DMS 273 (cell line): ENCODE data around the gene MTHFD1L.

Source experiments
- DNase-seq: peaks from one replicate; lab custom pipeline; 2025; ENCODE audit not compliant: unreplicated experiment; lab: John Stamatoyannopoulos, UW

Gene MTHFD1L

DNA sequence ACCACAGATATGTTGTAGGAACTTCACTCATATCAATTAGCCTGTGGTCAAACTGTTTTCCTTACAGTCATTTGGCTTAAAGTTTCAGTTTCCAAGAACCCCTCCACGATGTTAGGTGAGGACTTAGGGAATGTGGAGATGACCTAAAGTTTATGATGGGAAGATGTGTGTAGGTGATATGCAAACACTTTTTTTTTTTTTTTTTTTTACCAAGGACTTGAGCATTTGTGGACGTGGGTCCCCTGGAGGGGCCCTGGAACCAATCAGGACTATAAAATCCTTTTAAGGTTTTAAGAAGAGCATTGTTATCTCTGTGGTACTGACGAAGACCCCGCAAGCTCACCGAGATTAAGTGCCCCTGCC lies 478 bp upstream of the MTHFD1L start:
- DNase-seq: no peak

DNA sequence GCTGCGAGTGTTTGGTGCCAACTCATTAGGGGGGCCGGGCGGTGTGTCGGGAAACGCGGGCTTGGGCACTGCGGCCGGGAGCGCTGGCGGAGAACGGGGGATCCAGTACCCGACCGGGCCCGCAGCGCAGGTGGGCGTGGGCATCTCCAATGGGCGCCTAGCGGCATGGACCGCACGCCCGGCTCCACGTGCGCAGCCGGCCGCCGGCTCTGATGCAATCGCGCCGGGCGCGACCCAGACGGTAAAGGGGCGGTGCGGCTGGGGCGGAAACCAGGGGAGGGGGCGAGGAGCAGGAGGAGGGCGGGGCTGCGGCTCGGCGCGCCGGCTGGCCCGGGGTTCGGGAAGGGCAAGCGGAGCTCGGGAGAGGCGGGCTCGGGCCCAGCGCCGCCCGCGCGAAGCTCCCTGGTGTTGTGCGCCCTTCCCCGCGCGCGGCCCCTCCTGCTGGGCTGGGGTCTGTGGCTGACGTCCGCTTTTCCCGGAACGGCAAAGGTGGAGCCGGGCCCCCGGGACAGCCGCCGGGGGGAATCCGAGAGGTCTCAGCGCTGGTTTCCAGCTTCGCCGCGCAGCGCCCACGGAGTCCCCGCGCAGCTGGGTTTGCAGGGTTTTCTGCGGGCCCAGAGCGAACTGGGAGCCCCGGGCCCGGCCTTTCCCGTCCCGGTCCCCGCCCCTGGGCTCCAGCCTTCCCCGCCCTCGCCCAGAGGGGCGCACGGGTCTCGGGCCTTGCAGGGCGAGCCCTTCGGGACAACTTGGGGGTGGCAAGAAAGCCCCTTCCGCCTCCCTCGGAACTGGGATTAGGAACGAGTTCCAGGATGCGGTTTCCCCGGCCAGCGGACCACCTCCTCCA lies 867 bp downstream of the MTHFD1L start:
- peak; percentile 96 for DNase-seq

DNA sequence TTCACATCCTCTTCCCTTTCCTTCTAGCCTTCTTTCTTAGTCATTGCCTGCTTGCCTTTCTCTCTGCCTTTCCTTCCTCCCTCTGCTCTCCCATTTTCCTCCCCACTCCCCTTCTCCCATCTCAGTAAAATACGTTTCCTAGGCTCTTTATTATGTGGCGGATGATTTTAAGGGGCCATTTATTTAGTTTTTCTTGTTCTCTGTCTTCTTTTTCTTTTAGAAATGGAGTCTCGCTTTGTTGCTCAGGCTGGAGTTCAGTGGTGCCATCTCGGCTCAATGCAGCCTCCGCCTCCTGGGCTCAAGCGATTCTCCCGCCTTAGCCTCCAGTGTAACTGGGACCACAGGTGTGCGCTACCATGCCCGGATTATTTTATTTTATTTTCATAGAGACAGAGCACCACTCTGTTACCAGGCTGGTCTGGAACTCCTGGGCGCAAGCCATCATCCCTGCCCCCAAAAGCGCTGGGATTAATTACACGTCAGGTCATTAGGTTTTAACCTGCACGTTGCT lies 1.5 kb downstream of the MTHFD1L start:
- DNase-seq: no peak

DNA sequence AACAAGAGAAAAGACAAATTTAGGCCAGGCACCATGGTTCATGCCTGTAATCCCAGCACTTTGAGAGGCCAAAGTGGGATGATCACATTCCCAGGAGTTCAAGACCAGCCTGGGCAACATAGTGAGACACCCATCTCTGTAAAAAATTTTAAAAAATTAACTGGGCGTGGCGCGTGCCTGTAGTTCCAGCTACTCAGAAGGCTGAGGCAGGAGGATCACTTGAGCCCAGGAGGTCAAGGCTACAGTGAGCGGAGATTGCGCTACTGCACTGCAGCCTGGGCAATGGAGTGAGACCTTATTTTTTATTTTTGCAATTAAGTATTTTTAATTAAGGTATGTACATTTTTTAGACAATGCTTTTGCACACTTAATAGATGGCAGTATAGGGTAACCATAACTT lies 3.3 kb downstream of the MTHFD1L start:
- no peak for DNase-seq

DNA sequence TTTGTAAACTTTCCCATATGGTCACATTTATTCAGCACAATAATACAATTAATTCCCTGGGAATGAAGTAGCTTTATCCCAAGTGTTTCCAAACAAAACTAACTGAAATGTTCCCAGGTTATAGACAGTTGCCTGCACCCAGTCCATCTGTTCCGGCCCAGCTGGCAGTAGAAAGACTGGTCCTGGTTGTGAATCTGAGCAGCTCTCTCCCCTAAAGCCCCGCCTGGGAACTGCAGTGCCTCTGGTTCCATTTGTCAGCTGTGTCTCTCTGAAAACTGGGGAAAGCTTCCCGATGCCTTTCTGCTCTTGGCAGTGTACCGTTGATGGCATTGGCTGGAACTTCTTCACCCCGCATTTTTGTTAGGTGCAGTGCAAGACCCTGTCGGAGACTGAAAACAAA lies 8.7 kb downstream of the MTHFD1L start:
- peak; percentile 86 for DNase-seq

DNA sequence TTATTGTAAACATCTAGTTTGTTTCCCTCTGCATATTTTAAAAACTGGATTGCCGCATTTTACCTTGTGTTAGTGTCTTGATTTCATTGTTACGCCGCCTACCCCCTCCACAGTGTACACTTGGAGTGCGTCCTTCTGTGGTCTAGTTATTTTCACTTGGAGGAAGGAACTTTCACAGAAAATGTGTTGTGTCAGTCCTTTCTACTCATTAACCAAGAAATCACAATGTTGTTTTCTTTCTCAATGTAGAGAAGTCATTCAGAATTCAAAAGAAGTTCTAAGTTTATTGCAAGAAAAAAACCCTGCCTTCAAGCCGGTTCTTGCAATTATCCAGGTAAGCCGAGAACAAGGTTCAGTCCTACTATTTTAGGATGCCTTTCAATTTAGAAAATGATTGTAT lies 10.3 kb downstream of the MTHFD1L start:
- DNase-seq: peak; percentile 33

DNA sequence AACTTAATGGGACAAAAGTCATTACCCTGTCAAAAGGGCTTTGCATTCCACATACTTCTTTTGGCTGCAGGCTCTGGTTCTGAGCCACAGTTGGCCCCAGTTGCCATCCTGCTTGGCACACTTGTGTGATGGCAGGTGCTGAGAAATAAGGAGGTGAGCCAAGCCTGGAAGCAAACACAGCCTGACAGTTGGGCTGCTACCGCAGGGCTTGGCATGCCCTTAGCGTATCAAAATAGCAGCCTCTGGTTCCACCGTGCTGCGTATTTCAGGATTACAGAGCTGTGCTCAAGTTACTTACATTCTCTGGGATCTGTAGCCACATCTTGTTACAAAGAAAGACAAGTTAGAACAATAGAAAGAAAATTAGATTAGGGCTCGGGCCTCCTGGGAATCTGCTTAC lies 11.1 kb downstream of the MTHFD1L start:
- peak; percentile 93 for DNase-seq

DNA sequence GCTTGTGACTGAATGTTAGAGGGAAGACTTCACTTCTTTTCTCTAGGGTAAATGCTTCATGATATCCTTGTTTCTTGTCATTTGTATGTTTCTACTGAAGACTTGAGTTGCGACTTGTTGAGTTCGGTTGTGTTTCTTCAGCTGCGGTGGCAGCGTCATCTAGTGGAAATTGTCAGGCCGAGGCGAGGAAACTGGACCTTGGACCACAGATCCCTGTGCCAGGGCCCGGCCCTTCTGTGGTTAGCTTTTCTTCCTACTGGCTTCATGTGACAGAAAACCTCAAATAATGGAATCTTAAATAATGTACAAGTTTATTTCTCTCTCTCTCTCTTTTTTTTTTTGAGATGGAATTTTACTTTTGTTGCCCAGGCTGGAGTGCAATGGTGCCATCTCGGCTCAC lies 12.4 kb downstream of the MTHFD1L start:
- DNase-seq: no peak

DNA sequence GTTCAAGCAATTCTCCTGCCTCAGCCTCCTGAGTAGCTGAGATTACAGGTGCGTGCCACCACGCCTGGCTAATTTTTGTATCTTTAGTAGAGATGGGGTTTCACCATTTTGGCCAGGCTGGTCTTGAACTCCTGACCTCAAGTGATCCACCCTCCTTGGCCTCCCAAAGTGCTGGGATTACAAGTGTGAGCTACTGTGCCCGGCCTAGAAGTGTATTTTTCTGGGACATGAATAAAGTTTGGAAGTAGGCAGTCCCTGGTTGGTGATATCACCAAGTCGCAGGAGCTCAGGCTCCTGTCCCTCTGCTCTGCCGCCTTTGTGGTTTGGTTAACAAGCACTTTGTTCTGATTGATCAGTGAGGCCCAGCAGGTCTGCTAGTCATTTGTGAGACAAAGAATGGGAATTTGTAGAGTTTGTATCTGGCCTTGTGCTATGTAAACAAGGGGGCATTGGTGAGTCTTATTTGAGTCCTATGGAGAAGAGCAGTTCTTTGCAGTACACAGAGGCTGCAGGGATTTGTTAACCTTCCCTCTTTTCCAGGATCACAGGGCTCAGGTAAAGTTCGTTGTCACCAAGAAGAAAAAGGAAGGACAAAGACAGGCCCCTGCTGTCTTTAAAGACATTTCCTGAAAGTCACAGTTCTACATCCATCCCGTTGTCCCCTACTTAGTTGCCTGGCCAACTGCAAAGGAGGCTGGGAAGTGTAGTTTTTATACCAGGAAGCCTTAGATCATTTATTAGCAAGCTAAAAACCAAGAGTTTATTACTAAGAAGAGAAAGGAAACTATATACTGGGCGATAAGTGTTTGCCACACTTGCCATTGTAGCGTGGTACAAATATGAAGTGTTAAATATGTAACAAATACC lies 13.1 kb downstream of the MTHFD1L start:
- no peak for DNase-seq

DNA sequence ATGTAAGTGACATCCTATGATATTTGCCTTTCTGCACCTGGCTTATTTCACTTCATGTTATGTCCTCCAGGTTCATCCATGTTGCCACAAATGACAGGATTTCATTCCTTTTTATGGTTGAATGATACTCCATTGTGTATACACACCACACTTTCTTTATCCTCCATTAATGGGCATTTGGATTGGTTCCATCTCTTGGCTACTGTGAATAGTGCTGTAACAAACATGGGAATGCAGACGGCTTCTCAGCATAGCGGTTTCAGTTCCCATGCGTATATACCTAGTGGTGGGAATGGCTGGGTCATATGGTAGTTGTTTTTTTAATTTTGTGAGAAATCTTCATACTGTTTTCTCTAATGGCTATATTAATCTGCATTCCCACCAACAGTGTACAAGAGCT lies 14.8 kb downstream of the MTHFD1L start:
- no peak for DNase-seq

DNA sequence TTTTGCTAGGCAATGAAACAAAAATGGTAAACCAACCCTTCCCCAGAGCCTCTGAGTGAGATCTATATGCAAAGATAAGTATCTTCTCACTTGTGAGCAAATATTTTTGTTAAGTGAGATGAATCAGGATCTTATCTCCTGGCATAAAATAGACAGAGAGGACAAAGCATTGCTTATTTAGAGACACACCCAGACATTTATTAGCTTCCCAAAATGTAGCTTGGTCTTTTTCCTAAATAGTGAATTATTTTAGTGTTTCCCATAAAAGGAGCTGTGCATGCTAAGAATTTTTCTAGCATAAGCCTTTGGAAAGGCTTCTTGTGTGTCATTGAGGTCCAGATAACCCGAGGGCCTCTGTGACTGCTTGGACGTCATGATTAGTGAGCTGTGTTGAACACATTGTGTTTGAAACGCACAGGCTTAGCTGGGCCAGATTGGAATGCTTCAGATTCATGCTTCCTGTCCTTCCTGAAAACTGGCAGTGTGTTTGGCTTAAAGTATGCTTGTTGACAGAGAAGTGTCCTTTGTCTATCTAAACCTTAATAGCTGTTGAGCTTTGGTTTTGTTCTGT lies 16.5 kb downstream of the MTHFD1L start:
- no peak for DNase-seq

DNA sequence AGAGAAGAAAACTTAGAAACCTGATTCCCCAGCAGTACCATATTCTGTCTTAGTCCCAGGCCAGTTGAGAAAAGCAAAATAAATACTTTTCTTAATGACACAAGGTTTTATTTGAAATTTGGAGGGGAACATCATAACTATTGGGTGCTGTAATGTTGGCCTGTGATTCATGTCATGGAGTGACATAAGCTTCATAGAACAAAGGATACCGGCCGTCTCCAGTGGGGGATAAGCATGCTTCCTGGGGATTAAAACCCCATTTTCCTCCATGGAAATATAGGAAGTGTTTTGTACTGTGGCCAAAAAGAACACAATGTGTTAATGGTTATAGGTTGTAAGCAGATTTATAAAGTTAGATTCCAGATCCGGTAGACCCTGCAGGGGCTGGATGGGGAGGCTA lies 18.0 kb downstream of the MTHFD1L start:
- DNase-seq: no peak

DNA sequence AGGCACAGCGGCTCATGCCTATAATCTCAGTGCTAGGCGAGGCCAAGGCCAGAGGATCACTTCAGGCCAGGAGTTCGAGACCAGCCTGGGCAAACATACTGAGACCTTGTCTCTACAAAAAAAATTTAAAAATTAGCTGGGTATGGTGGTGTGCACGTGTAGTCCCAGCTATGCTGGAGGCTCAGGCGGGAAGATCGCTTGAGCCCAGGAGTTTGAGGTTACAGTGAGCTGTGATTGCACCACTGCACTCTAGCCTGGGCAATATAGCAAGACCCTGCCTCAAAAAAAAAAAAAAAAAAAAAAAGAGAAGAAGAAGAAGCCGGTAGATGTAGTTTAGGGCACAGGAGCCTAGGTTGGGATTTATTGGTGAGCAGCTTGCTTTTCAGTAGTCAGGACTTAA lies 20.7 kb downstream of the MTHFD1L start:
- DNase-seq: no peak

DNA sequence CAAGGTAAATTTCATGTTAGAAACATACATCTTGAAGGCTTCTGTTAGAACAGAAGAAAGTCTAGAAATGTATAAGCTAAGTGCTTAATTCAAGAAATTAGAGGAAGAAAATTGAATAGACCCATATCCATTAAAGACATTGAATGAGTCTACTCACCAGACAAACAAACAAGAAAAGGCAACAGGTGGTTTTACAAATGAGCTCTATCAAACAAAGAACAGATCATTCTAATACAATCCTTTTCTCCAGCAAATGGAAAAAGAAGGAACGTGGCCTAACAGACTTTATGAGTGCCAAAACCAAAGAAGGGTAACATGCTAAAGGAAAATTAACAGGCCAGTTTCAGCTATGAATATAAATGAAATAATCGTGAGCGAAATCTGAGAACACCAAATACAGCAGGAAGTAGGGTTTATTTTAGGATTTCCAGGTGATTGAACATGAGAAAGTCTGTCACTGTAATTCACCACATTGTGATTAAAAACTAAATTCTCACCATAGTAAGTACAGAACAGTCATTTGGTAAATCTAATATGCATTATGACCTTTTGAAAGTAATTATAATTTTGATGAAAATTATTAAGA lies 22.6 kb downstream of the MTHFD1L start:
- DNase-seq: no peak

DNA sequence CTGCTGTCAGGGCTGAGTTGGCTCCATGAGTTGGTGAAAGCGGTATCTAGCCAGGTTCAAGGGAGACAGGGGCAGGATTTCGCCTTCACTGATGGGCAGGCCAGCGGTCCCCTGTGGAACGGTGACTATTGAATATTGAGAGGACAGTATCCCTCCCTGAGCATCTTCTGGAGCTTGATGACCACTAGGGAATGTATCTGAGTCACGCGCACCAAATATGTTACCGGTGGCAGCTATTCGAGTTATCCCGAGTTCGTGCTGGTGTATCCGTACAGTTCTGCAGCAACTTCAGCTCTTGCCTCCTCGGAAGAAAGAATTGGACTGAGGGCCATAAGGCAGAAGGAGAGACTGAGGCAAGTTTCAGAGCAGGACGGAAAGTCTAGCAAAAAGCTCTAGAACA lies 24.8 kb downstream of the MTHFD1L start:
- DNase-seq: peak; percentile 21

DNA sequence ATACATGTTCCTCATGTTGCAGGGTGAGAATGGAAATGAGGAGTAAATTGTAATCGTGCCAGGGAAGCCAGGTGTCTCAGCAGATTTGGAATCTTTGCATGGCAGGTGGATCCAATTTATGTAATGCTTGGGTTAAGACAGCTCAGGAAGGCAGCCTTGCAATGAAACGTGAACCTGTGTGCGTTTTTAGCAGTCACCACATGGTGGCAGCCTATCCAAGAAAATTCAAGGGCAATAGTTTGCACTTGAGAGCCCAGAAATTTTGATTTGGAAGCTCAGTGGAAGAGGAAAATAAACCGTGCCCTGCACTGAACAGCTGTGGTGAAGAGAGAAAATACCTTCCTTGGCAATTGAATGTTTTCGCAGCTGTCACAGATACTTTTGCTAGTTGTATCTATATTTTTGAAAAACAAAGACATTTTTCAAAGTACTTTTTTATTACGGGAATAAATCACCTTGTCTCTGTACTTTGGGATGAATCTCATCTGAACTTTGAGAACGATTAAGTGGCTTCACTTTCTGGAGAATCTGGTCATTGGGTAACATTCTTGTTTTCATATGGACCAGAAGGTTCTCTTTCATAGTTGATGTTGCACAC lies 26.5 kb downstream of the MTHFD1L start:
- peak; percentile 94 for DNase-seq

DNA sequence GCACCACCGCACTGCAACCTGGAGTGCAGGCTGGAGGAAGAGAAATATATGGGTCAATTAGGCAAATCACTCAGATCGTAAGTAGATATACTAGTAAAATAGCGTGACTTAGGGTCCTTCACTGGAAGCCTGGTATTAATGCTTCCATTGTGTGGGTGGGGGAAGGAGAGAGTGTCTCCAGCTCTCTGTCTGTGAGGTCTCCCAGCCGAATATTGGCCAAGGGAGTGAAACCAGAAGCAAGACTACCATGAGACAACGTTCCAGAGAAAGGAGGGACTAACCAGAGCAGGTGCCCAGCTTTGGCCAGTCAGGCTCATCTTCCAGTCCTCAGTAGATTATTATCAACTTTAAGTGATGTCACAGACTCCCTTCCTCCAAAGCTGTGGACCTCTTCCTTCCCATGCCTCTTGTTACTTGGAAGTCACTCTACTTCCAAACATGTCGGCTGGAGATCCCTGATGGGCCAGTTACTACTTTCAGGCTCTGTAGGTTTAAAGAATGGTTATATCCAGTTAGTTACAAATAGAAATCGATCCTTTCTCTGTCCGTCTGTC lies 28.8 kb downstream of the MTHFD1L start:
- DNase-seq: peak; percentile 33

DNA sequence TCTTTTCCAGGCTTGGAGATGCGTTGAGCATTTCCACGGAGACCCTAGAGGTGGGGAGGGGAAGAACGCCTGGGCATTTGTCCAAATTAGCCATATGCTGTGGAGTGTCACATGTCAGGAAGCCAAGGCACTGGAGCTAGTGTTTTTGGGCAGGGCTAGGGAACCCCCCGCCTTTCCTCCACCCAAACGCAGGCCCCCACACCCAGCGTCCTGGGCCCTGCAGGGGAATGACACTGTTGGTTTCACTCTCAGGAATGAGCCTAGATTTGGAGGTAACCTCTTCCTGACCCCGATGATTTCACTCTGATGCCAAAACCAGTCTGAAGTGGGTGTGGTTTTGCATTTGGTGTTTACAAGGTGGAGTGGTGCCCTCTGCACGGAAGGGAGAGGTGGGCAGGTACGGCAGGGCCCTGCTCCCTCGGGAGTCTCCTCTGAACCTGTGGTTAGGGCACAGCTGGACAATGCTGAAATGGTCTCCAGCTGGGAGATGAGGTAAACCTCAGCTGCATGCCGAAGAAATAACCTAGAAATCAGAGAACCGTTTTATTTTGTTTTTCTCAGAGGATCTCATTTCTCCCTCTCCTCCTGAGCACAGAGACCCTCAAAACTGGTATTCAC lies 29.5 kb downstream of the MTHFD1L start:
- DNase-seq: peak; percentile 94

DNA sequence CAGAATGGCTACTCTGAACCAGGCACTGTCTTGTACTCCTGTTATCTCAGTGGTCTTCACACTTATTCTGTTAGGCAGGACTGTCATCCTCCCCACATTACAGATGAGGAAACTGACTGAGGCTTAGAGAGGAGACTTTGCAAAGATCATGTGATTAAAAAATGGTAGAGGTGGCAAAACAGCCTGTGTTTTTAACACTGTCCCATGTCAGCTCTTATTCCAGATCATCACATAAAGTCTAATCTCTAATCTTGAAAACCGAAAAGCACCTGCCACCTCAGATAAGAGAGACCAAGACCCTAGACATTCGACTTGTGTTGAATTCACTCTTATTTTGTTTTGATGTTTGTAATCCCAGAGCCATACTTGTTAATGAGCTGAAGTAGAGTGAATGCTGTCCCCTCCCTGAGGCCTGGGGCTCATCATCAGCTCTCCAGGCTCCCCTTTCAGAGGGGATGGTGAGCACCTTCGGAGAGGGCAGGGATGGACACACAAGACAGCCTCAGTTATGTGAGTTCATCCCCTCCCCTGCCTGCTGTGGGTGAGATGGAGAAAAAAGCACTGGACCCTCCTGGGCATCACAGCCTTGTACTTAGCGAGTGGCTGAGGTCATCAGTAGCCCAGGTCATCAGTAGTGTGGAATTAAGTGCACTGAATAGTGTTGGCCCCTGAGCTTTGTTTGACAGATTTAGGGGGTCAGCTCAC lies 30.6 kb downstream of the MTHFD1L start:
- no peak for DNase-seq
